Measurements from ENCODE around the gene ANKRD36. TPM values are rescaled to one million over a fixed set of nuclear protein-coding genes. Genes with fewer than 3 reads are reported as not detected.

ANKRD36 gene
- total RNA-seq, 1 donor: 28.9 TPM

Small RNA genes within 50 kb of the gene (small RNA-seq; reads per million reads assigned to genes)
- gene RN7SL313P: not detected

Other genes starting within 250 kb of the ANKRD36 start
- gene SEMA4C, start 243.1 kb upstream of the ANKRD36 start, total RNA-seq: 16.4 and 22.5 TPM in 2 replicates
- gene FAM178B, start 126.6 kb upstream of the ANKRD36 start, total RNA-seq: not detected in 2 replicates
- gene FAHD2B, start 18.3 kb upstream of the ANKRD36 start, total RNA-seq: 3.0 and 4.5 TPM in 2 replicates